Left ventricle myocardium inferior (tissue), 1 donor: ENCODE results near the gene ATRAID. TPM values are rescaled to one million over a fixed set of nuclear protein-coding genes. Genes with fewer than 3 reads are reported as not detected.
"Not testable (repeated sequence)": the region's sequence is repeated elsewhere in the genome, so short reads cannot be mapped to it uniquely, and the experiment has no call there.

ENCODE experiments used
- DNase-seq: peaks from one replicate; pipeline ENCODE4 v3.0.0-alpha.2; 2020
- H3K27ac ChIP-seq: fragments of 200-600 bp; replicated peaks from 2 replicates; pipeline ENCODE4 v1.8.0; 2021
- H3K27me3 ChIP-seq: fragments of 200-600 bp; 2 replicates; pipeline ENCODE4 v1.8.0; 2021; ENCODE audit warnings: low read depth
- H3K36me3 ChIP-seq: fragments of 200-600 bp; 2 replicates; pipeline ENCODE4 v1.8.0; 2021
- H3K4me1 ChIP-seq: fragments of 200-600 bp; 2 replicates; pipeline ENCODE4 v1.8.0; 2021
- H3K4me3 ChIP-seq: fragments of 200-600 bp; 2 replicates; pipeline ENCODE4 v1.8.0; 2021; ENCODE audit warnings: mild to moderate bottlenecking, moderate library complexity
- H3K9me3 ChIP-seq: fragments of 200-600 bp; replicated peaks from 2 replicates; pipeline ENCODE4 v1.8.0; 2021
- CTCF ChIP-seq: fragments of 200-600 bp; IDR thresholded peaks from 2 replicates; pipeline ENCODE4 v1.8.0; 2021; ENCODE audit warnings: antibody characterized with exemption, mild to moderate bottlenecking, borderline replicate concordance
- intact Hi-C: fragments of 100-400 bp; cut with micrococcal nuclease; formaldehyde crosslinking; loops from one replicate; pipeline ENCODE4 v1.11.0; 2022
- total RNA-seq: library from RNA; stranded (reverse); fragmentation: NEBNext Ultra II Directional; extraction: Animal tissue kit (Norgen Biotek cat#: 25700); gene quantifications from one replicate; pipeline ENCODE4 v1.2.1, GENCODE V29; 2021
- donor health status: DM: no; HTN: yes; CAD: no; lungs with severe emphysema.

ATRAID gene
- total RNA-seq, 1 donor from 2014 or later, result 121 TPM

DNA sequence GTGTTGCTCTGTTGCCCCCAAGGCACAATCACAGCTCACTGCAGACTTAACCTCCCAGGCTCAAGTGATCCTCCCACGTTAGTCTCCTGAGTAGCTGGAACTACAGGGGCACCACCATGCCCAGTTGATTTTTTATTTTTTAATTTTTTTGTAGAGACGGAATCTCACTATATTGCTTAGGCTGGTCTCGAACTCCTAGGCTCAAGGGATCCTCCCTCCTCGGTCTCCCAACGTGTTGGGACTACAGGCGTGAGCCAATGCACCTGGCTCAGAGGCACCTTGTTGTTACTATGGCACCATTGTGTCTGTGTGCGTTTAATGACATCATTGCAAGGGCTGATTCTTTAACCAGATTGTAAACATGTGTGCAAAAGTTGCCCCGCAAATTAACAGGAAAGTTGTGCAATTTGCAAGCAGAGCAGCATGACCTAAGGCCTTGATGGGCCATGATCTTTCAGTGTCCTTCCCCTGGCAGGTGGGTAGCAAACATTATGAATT lies 40.4 kb upstream of the ATRAID start:
- no peak for DNase-seq
- Histone ChIP-seq H3K27me3 (peaks cover 30% of the 10 kb centered on the region), H3K36me3 (no peaks in the 10 kb centered on the region), H3K4me1 (peaks cover 5% of the 10 kb centered on the region), H3K9me3 (no peaks in the 10 kb centered on the region), H3K4me3 (no peak overlapping the region), H3K27ac (no peak overlapping the region)
- no peak for TF ChIP-seq CTCF
- intact Hi-C loops, result no loop called here

GRCh38 chr2:27174638-27175037 lies 37.2 kb upstream of the ATRAID start:
- no peak overlapping the region for H3K4me3 ChIP-seq
- no peak for TF ChIP-seq CTCF
- no peak overlapping the region for H3K27ac ChIP-seq
- intact Hi-C loops, result no loop called here
- no peaks in the 10 kb centered on the region for H3K36me3 ChIP-seq
- peaks cover 47% of the 10 kb centered on the region for H3K27me3 ChIP-seq
- no peaks in the 10 kb centered on the region for H3K9me3 ChIP-seq
- DNase-seq, result no peak
- peaks cover 5% of the 10 kb centered on the region for H3K4me1 ChIP-seq

- no peaks in the 10 kb centered on the region for H3K9me3 ChIP-seq
- H3K27ac ChIP-seq, result no peak overlapping the region
- peaks cover under 1% of the 10 kb centered on the region for H3K4me1 ChIP-seq
- no peak for DNase-seq
- H3K36me3 ChIP-seq, result no peaks in the 10 kb centered on the region
- intact Hi-C loops, result no loop called here
- H3K27me3 ChIP-seq, result peaks cover 54% of the 10 kb centered on the region
- TF ChIP-seq CTCF, result no peak
- no peak overlapping the region for H3K4me3 ChIP-seq
These were observed 36.5 kb upstream of the ATRAID start for GRCh38 chr2:27175330-27175729.

DNA sequence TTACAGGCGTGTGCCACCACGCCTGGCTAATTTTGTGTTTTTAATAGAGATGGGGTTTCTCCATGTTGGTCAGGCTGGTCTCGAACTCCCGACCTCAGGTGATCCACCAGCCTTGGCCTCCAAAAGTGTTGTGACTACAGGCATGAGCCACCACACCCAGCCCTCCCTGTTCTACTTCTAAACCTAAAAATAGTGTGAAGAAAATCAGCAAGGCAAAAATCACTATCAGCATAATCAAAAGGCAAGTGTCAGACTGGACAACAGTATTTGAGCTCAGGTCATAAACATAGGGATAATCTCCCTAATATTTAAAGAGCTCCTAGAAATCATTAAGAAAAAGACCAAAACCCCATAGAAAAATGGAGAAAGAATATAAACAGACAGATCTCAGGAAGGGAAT lies 36.1 kb upstream of the ATRAID start:
- intact Hi-C loops, DNase-seq, H3K36me3 ChIP-seq: not testable (repeated sequence)

GRCh38 chr2:27177441-27178351 lies 34.1 kb upstream of the ATRAID start:
- Histone ChIP-seq H3K4me3 (no peak overlapping the region), H3K9me3 (no peaks in the 10 kb centered on the region), H3K27me3 (peaks cover 55% of the 10 kb centered on the region), H3K36me3 (no peaks in the 10 kb centered on the region), H3K27ac (no peak overlapping the region), H3K4me1 (no peaks in the 10 kb centered on the region)
- no peak for DNase-seq
- intact Hi-C loops, result no loop called here
- no peak for TF ChIP-seq CTCF

More for the DNA sequence above, 36.1 kb upstream of the ATRAID start:
- H3K27ac ChIP-seq, H3K4me1 ChIP-seq, H3K9me3 ChIP-seq, H3K4me3 ChIP-seq: not testable (repeated sequence)
- peaks cover 55% of the 10 kb centered on the region for H3K27me3 ChIP-seq

GRCh38 chr2:27178469-27178868 lies 33.4 kb upstream of the ATRAID start:
- no peaks in the 10 kb centered on the region for H3K36me3 ChIP-seq
- intact Hi-C loops, result no loop called here
- no peaks in the 10 kb centered on the region for H3K4me1 ChIP-seq
- no peak overlapping the region for H3K4me3 ChIP-seq
- no peak for DNase-seq
- TF ChIP-seq CTCF, result no peak
- no peaks in the 10 kb centered on the region for H3K9me3 ChIP-seq
- H3K27me3 ChIP-seq, result peaks cover 49% of the 10 kb centered on the region
- no peak overlapping the region for H3K27ac ChIP-seq
